MM.1S (cell line): ENCODE results near the gene CCR3.

Experiments used
- CTCF ChIP-seq: fragments of 300-600 bp; sonication (generic); IDR thresholded peaks from 2 replicates; pipeline ENCODE4 v1.5.1; 2016; ENCODE audit warnings: antibody characterized with exemption, low read length, mixed read lengths
- EZH2 ChIP-seq: fragments of 300-600 bp; sonication (generic); optimal IDR thresholded peaks from 2 replicates; pipeline ENCODE3; 2017; ENCODE audit warnings: low read depth, mild to moderate bottlenecking, antibody characterized with exemption, low read length, mixed read lengths

- TF ChIP-seq CTCF: peak; percentile 54
- no peak for TF ChIP-seq EZH2
These were observed 50.9 kb downstream of the CCR3 start for GRCh38 chr3:46293035-46293724.
